ENCODE data around the gene AOPEP. TPM values are rescaled to one million over a fixed set of nuclear protein-coding genes. Genes with fewer than 3 reads are reported as not detected.

AOPEP gene
- total RNA-seq, 2 experiments from 2014 or later = 9.5 TPM

Small RNA genes lying within 50 kb of the gene (microRNA-seq; reads per million reads assigned to microRNA genes)
- not detected for gene MIR2278
- 1,430 reads per million, percentile 82 among the genes with 10 or more reads in this experiment for gene MIR23B
- gene MIR24-1 = not detected
- gene MIR27B = 383 reads per million, percentile 71 among the genes with 10 or more reads in this experiment
- not detected for gene MIR3074
- gene MIR6081 = not detected

Other genes with a start within 250 kb of the AOPEP start
- gene PCAT7, start 171.6 kb upstream of the AOPEP start, total RNA-seq = not detected
- gene FBP2, start 132.9 kb upstream of the AOPEP start, total RNA-seq = not detected
- gene FBP1, start 87.2 kb upstream of the AOPEP start, total RNA-seq = 1 to 10 TPM; 2.1 to 2.7 TPM